H4 (cell line): ENCODE measurements around the gene MYT1. TPM values are rescaled to one million over a fixed set of nuclear protein-coding genes. Genes with fewer than 3 reads are reported as not detected.

ENCODE experiments used
- DNase-seq: peaks from one replicate; pipeline ENCODE4 v3.0.0-alpha.2; 2015; ENCODE audit warnings: low spot score
- total RNA-seq: library from RNA; depleted of rRNA; stranded (reverse); fragments of >200 nt; shearing (Covaris generic); gene quantifications from 2 replicates; pipeline ENCODE4 v1.2.3, GENCODE V29; 2014

Gene MYT1
- total RNA-seq, 1 experiment from 2014 or later: 0.27 TPM

- DNase-seq: no peak
These were observed 24.8 kb upstream of the MYT1 start for GRCh38 chr20:64139199-64140060.

GRCh38 chr20:64140061-64140931 is 24.0 kb upstream of the MYT1 start:
- DNase-seq: no peak

- DNase-seq: no peak
These were observed 23.3 kb upstream of the MYT1 start for GRCh38 chr20:64140956-64141355.

GRCh38 chr20:64142590-64142989 is 21.7 kb upstream of the MYT1 start:
- no peak for DNase-seq

GRCh38 chr20:64143018-64143801 is 21.0 kb upstream of the MYT1 start:
- DNase-seq: no peak

GRCh38 chr20:64144144-64144912 is 19.9 kb upstream of the MYT1 start:
- no peak for DNase-seq

DNA sequence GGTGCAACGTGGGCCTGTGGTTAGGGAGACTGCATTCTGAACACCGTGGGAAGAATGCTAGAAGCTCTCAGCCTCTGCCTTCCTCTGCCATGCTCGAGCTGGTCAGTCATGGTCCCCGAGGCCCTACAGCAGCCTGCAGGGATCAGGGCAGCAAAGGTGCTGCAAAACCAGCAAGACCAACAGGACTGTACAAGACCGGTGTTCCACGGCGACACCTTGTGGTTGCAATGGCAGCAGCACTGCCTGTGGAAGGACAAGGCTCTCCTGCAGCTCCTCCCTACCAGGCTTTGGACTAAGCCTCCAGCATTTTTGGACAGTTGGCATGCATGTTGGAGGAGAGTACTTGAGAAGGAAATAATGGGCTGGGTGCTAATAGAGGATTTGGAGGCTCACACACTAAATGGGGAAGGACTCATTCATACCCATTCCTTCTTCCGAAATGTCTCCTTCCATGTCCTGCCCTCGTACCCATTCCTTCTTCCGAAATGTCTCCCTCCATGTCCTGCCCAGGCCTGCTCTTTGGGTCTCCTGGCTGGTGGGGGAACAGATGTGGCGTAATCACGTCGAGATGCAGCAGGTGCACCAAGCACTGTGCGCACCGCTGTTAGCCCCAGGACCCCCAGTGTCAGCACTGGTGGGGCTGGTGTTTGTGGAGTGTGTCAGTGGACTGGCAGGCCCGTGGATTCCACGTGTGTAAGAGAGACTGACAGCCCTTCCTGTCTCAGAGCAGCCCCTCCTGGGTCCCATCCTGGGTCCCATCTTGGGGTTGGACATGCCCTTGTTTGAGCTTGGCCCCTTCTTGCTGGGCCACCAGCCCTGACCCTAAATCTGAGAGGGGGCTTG is 18.6 kb upstream of the MYT1 start:
- DNase-seq: no peak

GRCh38 chr20:64146301-64146935 is 17.8 kb upstream of the MYT1 start:
- no peak for DNase-seq

DNA sequence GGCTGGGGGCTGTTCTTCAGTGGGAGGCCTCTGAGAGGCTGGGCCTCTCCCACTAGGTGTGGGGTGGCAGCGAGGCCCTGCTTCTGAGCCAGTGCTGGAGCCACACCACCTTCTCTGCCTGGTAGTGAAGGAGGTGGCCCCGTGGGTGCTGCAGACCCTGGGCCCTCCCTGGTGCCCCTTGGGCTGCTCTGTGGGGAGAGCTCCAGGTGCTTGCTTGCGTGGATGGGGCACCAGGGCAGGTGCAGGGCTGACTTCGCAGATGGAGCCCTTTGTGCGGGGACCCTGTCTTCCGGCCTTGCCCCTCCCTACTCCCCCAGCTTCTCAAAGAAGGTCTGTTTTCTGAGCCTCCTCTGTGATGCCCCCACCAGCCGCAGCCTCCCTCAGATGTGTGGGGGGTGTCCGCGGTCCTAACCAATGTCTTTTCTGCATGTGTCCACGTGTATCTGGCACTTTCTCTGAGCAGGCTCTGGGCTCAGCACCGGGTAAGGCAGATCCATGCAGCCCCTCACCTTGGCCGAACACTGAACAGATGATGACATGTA is 17.2 kb upstream of the MYT1 start:
- no peak for DNase-seq

- no peak for DNase-seq
These were observed 15.7 kb upstream of the MYT1 start for GRCh38 chr20:64148581-64148980.

GRCh38 chr20:64149141-64149540 is 15.1 kb upstream of the MYT1 start:
- DNase-seq: no peak

DNA sequence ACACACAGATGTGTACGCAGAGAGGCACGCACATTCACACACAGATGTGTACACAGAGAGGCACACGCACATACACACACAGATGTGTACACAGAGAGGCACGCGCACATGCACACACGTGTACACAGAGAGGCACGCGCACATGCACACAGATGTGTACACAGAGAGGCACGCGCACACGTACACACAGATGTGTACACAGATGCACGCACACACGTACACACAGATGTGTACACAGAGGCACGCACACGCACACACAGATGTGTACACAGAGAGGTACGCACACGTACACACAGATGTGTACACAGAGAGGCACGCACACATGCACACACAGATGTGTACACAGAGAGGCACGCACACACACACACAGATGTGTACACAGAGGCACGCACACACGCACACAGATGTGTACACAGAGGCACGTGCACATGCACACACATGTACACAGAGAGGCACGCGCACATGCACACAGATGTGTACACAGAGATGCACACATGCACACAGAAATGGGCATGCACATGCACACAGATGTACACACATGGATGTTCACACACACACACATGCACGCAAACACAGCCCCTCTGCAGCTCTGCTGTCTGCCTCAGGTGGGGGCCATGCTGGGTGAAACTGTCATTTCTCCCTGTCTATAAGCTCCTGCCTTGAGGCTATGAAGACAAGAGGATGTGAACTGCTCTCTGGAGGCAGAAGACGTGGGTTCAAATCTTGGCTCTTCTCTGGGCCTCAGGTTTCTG is 14.3 kb upstream of the MYT1 start:
- no peak for DNase-seq

GRCh38 chr20:64150756-64151632 is 13.3 kb upstream of the MYT1 start:
- DNase-seq: no peak

- DNase-seq: no peak
These were observed 12.4 kb upstream of the MYT1 start for GRCh38 chr20:64151633-64152530.

- DNase-seq: no peak
These were observed 11.3 kb upstream of the MYT1 start for GRCh38 chr20:64152906-64153305.

GRCh38 chr20:64153410-64153809 is 10.8 kb upstream of the MYT1 start:
- no peak for DNase-seq
